Adrenal gland (tissue), 12 donors: ENCODE results near the gene CLDN25. TPM values are rescaled to one million over a fixed set of nuclear protein-coding genes. Genes with fewer than 3 reads are reported as not detected.

Source experiments
- DNase-seq, 7 donors: peaks; one replicate each; pipeline ENCODE4 v3.0.0-alpha.2; 2019 to 2020
- H3K27ac ChIP-seq, 5 donors: fragments of 200-600 bp; sonication (generic) in 4 of 5; 1 replicate in 3 of 5; 2 replicates in 2 of 5; pipeline versions ENCODE4 v1.5.1 to v1.8.0; 2016 to 2020; ENCODE audit warnings: mild to moderate bottlenecking in 1 of 5
- H3K27me3 ChIP-seq: fragments of 200-600 bp; 2 replicates; pipeline ENCODE4 v1.8.0; 2021
- H3K36me3 ChIP-seq, 2 donors: fragments of 200-600 bp; replicated peaks in 1 of 2; 1 replicate in 1 of 2; 2 replicates in 1 of 2; pipeline versions ENCODE4 v1.5.1 to v1.8.0; 2018 to 2022
- H3K4me1 ChIP-seq, 2 donors: fragments of 200-600 bp; replicated peaks in 1 of 2; 1 replicate in 1 of 2; 2 replicates in 1 of 2; pipeline versions ENCODE4 v1.5.1 to v1.8.0; 2018 to 2021
- H3K4me3 ChIP-seq, 4 donors: fragments of 200-600 bp; sonication (generic) in 3 of 4; one replicate each; pipeline ENCODE4 v1.5.1; 2016 to 2018
- H3K9me3 ChIP-seq, 3 donors: fragments of 200-600 bp; sonication (generic) in 1 of 3; replicated peaks in 1 of 3; 1 replicate in 2 of 3; 2 replicates in 1 of 3; pipeline versions ENCODE4 v1.5.1 to v1.8.0; 2016 to 2021
- POLR2A ChIP-seq, 2 donors: fragments of 450-650 bp; IDR thresholded peaks; one replicate each; pipeline ENCODE4 v1.6.1; 2017; ENCODE audit warnings: antibody characterized with exemption in 2 of 2, mild to moderate bottlenecking in 2 of 2, moderate library complexity in 1 of 2
- WGBS, 4 donors: extraction: QIAGEN DNeasy Blood & Tissue Kit in 2 of 4; methylation state at CpG; one replicate each; pipeline versions ENCODE4 v1.1.5 to v1.1.7; 2013 to 2017; 5-methylcytosine and 5-hydroxymethylcytosine counted together
- intact Hi-C, 2 donors: fragments of 100-400 bp; cut with DNase I; formaldehyde crosslinking; loops; one replicate each; pipeline versions ENCODE4 v1.14.1 to v1.15.0; 2022 to 2023
- polyA plus RNA-seq, 3 donors: library from polyadenylated mRNA; stranded (reverse); fragments of 200-250 nt in 2 of 3; fragments of 350-450 nt in 1 of 3; fragmentation: Illumina TruSeq in 1 of 3; extraction: RNeasy Lipid Tissue Mini Kit (QIAGEN cat#74804) in 1 of 3; gene quantifications; one replicate each; pipeline ENCODE4 v1.2.3, GENCODE V29; 2013 to 2014
- small RNA-seq, 2 donors: library from RNA; depleted of rRNA; stranded (forward); fragments of <200 nt; gene quantifications; one replicate each; pipeline ENCODE3, GENCODE V24; 2016
- total RNA-seq, 9 donors: library from RNA; depleted of rRNA in 4 of 9; stranded (reverse); fragments of >200 nt in 4 of 9; fragments of 120-200 nt in 1 of 9; fragmentation: NEBNext Ultra II Directional in 1 of 9; extraction: Animal tissue kit (Norgen Biotek cat#: 25700) in 1 of 9; gene quantifications; one replicate each; pipeline versions ENCODE4 v1.1.0 to v1.2.4, GENCODE V29; 2013 to 2023
- TF ChIP-seq, protein P1 (sequence below), 6 experiments: fragments of 450-650 bp in 4 of 6; fragments of 200-600 bp in 2 of 6; sonication (generic) in 1 of 6; IDR thresholded peaks; 1 replicate in 5 of 6; 2 replicates in 1 of 6; pipeline versions ENCODE4 v1.5.1 to v1.8.0; 2016 to 2021; ENCODE audit warnings: antibody characterized with exemption in 6 of 6, mild to moderate bottlenecking in 2 of 6, moderate library complexity in 1 of 6
- donor health status: healthy with polysubstance abuse.
- donor health status: Bipolar disorder and iron deficiency.
- donor health status: DM: yes; HTN: yes; CAD: no.
- donor health status: DM: no; HTN: no; CAD: no.
- donor health status: DM: no; HTN: no; CAD: no.
- donor health status: DM: yes; HTN: yes; CAD: no.

Gene CLDN25
- total and polyA plus RNA-seq, 12 donors, result not detected

DNA sequence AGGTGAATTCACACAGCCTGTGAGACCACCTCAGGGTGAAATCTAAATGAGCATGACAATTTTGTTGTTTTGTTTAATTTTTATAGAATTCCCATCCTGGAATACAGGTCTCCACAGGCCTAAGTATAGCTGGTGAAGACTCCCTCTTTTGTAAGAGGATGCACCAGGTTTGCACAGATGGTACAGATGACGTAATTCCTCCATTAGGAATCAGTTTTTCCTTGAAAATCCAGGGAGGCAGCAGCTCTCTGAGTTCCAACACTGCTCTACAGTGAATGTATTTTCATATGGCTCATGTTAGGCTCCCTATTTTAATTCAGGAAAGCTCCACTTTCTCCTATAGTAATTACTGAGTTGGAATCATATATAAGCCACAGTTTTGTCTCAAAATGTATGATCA, 48.6 kb downstream of the CLDN25 start:
- no peak for DNase-seq
- Histone ChIP-seq H3K27ac (no peak overlapping the region), H3K36me3 (peaks cover 0 to 10% of the 10 kb centered on the region in 2 donors), H3K27me3 (no peaks in the 10 kb centered on the region), H3K9me3 (no peaks in the 10 kb centered on the region), H3K4me3 (no peak overlapping the region), H3K4me1 (no peaks in the 10 kb centered on the region)
- intact Hi-C loops, result no loop called here
- 86 to 100% (median 93%) methylated on average over 1 of the region's 1 CpG for WGBS, 4 donors
- no peak for TF ChIP-seq POLR2A (IDR thresholded peaks at IDR 0.05)
- TF ChIP-seq, protein P1, sequence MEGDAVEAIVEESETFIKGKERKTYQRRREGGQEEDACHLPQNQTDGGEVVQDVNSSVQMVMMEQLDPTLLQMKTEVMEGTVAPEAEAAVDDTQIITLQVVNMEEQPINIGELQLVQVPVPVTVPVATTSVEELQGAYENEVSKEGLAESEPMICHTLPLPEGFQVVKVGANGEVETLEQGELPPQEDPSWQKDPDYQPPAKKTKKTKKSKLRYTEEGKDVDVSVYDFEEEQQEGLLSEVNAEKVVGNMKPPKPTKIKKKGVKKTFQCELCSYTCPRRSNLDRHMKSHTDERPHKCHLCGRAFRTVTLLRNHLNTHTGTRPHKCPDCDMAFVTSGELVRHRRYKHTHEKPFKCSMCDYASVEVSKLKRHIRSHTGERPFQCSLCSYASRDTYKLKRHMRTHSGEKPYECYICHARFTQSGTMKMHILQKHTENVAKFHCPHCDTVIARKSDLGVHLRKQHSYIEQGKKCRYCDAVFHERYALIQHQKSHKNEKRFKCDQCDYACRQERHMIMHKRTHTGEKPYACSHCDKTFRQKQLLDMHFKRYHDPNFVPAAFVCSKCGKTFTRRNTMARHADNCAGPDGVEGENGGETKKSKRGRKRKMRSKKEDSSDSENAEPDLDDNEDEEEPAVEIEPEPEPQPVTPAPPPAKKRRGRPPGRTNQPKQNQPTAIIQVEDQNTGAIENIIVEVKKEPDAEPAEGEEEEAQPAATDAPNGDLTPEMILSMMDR (IDR thresholded peaks at IDR 0.05), result no peak

DNA sequence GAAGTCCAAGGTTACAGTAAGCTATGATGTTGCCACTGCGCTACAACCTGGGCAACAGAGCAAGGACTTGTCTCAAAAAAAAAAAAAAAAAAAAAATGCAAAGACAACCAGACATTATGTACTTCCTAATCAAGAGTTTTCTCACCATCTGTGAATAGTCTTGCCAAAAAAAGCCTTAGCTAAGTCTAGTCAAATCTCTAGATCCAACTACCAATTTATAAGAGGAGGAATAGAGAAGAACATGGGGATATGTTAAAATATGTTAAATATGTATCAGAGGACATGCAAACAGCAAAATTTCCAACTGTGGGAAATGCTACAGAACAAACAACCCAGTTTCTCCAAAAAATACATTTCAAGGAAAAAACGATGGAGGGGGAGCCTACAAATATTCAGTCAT, 50.2 kb downstream of the CLDN25 start:
- Histone ChIP-seq H3K9me3 (no peaks in the 10 kb centered on the region), H3K4me3 (no peak overlapping the region), H3K27me3 (no peaks in the 10 kb centered on the region), H3K27ac (no peak overlapping the region), H3K4me1 (no peaks in the 10 kb centered on the region), H3K36me3 (peaks cover 0 to 17% of the 10 kb centered on the region in 2 donors)
- intact Hi-C loops, result no loop called here
- WGBS, 4 donors, result 81 to 88% (median 84%) methylated on average over 2 of the region's 2 CpGs
- no peak for DNase-seq
- TF ChIP-seq POLR2A (IDR thresholded peaks at IDR 0.05), result no peak
- TF ChIP-seq, protein P1 (IDR thresholded peaks at IDR 0.05), result no peak

Small RNA genes within 50 kb of the gene (small RNA-seq; reads per million reads assigned to genes)
- 0 reads per million in 2 donors for gene LRRC37A13P
- 0 reads per million in 2 donors for gene RPS29P19

Other genes starting within 250 kb of the CLDN25 start
- gene TMPRSS5, start 73.5 kb upstream of the CLDN25 start, total RNA-seq, result 1 to 10 TPM in 1 of 9 donors, under 1 TPM in 4, not detected in 4; 0.43 to 1.3 (median 0.55) TPM
- gene TMPRSS5, start 73.5 kb upstream of the CLDN25 start, polyA plus RNA-seq, result 1 to 10 TPM in 2 of 3 donors, under 1 TPM in 1; 0.07 to 1.5 (median 1.0) TPM
- 10 to 100 TPM in 6 of 9 donors, 1 to 10 TPM in 3; 4.1 to 20.3 (median 11.5) TPM for gene ZW10, start 6.1 kb upstream of the CLDN25 start, total RNA-seq
- 10 to 100 TPM in 1 of 3 donors, 1 to 10 TPM in 2; 3.2 to 24.3 (median 3.4) TPM for gene ZW10, start 6.1 kb upstream of the CLDN25 start, polyA plus RNA-seq
- gene USP28, start 95.8 kb downstream of the CLDN25 start, total RNA-seq, result 10 to 100 TPM in 8 of 9 donors, 1 to 10 TPM in 1; 8.8 to 25.0 (median 19.6) TPM
- gene USP28, start 95.8 kb downstream of the CLDN25 start, polyA plus RNA-seq, result 10 to 100 TPM in 1 of 3 donors, 1 to 10 TPM in 2; 2.9 to 19.7 (median 3.5) TPM
- gene HTR3B, start 125.0 kb downstream of the CLDN25 start, total RNA-seq, result not detected
- gene HTR3B, start 125.0 kb downstream of the CLDN25 start, polyA plus RNA-seq, result not detected
- 1 to 10 TPM in 1 of 9 donors, under 1 TPM in 3, not detected in 5; 0.13 to 1.1 (median 0.24) TPM for gene HTR3A, start 195.3 kb downstream of the CLDN25 start, total RNA-seq
- gene HTR3A, start 195.3 kb downstream of the CLDN25 start, polyA plus RNA-seq, result under 1 TPM in 2 of 3 donors, not detected in 1; 0.03 to 0.13 TPM